Stimulated activated CD8-positive, alpha-beta memory T cell treated with anti-CD3 and anti-CD28 coated beads, Interleukin-7, amount 100 ng/mL, for 48 hours (primary cell): ENCODE results near the gene AMBRA1.

ENCODE experiments used
- DNase-seq, 2 donors: peaks; one replicate each; pipeline ENCODE4 v3.0.0-alpha.2; 2020; ENCODE audit warnings: low read depth in 1 of 2; ENCODE audit errors: extremely low read depth in 1 of 2

The AMBRA1 gene, protein sequence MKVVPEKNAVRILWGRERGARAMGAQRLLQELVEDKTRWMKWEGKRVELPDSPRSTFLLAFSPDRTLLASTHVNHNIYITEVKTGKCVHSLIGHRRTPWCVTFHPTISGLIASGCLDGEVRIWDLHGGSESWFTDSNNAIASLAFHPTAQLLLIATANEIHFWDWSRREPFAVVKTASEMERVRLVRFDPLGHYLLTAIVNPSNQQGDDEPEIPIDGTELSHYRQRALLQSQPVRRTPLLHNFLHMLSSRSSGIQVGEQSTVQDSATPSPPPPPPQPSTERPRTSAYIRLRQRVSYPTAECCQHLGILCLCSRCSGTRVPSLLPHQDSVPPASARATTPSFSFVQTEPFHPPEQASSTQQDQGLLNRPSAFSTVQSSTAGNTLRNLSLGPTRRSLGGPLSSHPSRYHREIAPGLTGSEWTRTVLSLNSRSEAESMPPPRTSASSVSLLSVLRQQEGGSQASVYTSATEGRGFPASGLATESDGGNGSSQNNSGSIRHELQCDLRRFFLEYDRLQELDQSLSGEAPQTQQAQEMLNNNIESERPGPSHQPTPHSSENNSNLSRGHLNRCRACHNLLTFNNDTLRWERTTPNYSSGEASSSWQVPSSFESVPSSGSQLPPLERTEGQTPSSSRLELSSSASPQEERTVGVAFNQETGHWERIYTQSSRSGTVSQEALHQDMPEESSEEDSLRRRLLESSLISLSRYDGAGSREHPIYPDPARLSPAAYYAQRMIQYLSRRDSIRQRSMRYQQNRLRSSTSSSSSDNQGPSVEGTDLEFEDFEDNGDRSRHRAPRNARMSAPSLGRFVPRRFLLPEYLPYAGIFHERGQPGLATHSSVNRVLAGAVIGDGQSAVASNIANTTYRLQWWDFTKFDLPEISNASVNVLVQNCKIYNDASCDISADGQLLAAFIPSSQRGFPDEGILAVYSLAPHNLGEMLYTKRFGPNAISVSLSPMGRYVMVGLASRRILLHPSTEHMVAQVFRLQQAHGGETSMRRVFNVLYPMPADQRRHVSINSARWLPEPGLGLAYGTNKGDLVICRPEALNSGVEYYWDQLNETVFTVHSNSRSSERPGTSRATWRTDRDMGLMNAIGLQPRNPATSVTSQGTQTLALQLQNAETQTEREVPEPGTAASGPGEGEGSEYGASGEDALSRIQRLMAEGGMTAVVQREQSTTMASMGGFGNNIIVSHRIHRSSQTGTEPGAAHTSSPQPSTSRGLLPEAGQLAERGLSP (N-terminal part only)

DNA sequence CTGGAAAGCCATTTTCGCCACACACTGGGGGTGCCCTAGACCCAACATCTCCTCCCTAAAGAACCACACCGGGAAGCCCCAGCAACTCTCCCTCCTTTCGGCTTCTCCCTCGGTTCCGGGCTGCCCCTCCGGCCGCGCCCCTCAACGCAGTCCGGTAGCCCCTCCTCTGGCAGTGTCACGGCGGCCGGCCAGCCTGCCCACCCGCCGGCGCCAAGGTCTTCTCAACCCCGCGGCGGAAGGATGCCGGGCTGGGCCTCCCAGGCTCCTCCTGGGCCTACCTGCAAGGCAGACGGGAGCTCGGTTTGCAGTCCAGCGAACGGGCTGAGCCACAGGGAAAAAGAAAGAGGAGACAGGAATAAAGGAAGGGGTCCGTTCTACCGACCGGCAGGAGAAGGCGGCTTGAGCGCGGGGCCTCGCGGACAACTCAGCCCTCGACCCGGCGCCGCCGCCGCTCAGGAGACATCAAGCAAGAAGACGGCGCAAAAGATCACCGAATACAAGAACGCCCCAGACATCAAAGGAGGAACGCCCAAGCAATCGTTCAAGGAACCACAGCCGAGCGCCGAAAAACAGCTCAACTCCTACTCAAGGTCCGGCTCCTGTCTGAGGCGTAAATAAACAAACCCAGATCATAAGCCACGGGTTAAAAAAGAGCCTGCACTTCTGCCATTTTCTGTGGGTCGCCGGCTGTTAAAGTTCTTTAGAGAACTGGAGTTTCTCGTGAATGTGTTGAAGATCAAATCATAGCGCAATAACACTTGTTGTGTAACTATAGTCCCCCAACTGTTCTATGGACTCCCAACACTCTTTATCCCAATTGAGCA is at the start of gene AMBRA1:
TSS of gene AMBRA1 (minus strand) at position 474 of the 824 bp plus-strand sequence. CDS start 45,643 bp downstream, outside the sequence.
- peak; percentile 47 to 76 for DNase-seq

DNA sequence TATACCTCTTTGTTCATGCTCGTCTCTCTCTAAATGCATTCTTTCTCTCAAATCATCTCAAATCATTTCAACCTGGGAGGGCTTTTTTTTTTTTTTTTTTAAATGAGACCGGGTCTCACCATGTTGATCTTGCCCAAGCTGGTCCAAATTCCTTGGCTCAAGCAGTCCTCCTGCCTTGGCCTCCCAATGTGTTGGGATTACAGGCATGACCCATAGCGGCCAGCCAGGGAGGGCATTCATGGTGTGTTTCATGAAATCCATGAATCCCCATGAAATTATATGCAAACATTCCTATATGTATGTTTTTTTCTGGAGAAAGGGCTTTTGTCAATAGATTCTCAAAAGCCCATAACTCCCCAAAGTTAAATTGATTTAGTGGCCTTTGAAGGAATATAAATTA is 49.7 kb upstream of the AMBRA1 start:
- no peak for DNase-seq

DNA sequence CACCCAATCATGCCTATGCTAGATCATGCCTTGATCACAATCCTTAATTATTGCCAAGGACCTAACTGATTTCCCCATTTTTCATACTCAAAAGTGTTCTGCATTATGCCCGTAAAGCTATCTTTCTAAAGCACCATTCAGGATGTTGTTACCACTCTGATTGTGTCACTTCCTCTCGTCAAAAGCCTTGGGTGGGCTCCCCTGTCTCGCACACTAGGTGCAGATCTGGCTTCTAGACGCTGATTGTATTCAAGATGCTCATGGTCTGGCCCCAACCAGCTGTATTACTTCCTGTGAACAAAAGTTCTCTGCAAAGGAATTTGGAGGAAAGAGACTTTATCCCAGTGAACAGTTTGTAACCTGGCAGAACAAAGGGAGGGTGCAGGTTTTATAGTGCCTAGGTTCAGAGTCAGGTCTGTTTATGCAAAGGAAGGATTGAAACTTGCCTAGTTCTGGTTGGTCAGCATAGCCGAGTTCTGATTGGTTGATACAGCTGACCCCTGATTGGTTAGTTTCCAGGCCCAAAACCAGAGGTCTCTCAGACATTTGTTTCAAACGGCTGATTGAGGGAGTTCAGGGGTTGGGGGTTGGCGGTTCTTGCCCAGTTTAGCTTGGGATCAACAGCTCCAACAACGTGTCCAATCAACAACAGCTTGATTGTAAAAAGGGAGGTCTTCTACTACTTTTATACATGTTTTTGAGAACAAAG is 49.0 kb upstream of the AMBRA1 start:
- DNase-seq = no peak

DNA sequence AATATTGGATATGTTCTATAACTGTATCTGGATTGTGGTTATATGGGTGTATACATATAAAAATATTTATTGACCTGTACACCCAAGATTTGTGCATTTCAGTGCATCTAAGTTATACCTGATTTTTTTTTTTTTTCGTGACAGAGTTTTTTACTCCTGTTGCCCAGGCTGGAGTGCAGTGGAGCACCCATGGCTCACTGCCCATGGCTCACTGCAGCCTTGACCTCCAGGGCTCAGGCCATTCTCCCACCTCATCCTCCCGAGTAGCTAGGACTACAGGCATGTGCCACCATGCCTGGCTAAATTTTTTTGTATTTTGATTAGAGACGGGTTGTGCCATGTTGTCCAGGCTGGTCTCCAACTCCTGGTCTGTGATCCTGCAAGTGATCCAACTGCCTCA is 47.8 kb upstream of the AMBRA1 start:
- DNase-seq = no peak

DNA sequence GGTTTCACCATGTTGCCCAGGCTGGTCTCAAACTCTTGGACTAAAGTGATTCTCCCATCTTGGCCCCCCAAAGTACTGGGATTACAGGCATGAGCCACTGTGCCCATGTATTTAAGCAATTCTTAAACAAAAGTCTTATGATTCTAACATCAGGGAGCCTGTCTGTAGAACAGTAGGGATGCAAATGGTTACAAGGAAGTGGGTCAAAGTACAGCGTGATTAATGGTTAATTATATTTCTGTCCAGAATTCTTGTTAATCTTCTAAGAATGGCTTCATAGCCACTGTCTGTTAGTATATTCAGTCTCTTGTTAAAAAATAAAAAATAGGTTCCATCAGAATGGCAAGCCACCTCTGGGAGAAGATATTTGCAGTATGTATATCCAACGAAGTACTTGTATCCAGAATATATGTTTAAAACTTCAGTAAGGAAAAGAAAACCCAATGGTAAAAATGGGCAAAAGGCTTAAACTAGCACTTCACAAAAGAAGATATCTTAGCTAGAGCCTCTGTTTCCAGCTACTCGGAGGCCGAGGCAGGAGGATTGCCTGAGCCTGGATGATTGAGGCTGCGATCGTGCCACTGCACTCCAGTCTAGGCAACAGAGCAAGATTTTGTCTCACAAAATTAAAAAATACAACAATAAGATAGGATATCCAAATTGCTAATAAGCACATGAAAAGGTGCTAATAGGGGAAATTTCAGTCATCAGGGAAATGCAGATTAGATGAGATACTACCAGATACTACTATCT is 46.4 kb upstream of the AMBRA1 start:
- no peak for DNase-seq

DNA sequence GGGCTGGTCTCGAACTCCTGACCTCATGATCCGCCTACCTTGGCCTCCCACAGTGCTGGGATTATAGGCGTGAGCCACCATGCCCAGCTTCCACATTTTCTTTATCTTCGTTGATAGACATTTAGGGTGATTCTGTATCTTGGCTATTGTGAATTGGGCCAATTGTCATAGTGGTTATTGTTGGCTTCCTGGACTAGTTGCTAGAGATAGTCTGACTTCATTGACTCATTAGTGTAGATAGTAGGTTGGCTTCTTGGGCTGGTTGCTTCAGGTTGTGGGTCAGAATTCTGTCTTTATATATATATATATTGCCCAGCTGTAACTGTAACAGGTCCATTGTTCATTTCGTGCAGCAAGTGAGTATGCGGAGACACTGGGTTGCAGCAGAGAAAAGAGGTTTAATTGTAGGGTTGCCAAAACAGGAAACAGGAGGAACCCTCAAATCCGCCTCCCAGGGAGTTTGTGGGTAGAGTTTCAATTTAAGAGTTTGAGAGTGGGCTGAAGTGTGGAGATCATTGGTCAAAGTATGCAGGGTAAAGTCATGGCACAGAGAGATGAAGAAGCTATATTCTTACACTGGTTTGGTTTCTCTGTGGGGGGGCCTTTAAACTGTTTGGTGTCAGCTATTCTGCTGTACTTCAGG is 45.5 kb upstream of the AMBRA1 start:
- DNase-seq = no peak

DNA sequence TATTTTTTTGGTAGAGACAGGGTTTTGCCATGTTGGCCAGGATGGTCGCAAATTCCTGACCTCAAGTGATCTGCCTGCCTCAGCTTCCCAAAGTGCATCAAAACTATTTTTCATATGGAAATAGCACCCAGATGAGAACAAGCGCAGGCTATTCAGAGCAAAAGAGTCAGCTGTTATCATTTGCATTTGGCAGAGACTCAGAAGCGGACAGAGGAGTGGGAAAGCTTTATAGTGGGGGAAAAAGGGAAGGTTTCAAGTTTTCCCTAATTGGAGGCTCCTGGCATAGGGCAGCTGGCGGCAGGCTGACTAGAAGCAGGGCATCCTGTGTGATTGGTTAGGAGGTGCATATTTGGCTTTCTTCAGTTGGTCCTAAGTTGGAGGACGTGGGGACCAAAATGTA is 43.7 kb upstream of the AMBRA1 start:
- DNase-seq = no peak

DNA sequence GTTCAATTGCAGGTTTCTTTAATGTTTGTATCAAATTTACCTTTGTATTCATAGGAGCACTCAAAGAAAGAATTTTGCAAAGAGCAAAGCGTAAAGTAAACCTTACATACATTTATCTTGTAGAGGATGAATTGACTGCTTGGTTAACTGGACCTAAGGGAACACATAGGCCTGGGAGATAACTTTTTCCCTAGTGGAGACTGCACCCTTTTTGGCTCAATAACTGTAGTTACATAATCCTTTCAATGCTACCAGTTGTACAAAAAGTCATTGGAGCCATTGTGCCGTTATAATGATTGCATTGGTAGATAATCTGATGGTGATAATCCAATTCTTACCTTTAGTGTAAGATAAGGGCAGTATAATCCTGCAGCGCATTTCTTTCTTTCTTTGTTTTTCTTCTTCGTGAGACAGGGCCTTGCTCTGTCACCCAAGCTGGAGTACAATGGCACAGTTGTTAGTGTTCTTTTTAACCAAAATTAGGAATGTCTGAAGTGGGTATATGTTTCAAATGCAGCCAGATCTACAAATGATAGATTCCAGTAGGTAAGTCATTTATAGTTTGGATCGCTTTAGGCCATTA is 41.8 kb upstream of the AMBRA1 start:
- DNase-seq = no peak

DNA sequence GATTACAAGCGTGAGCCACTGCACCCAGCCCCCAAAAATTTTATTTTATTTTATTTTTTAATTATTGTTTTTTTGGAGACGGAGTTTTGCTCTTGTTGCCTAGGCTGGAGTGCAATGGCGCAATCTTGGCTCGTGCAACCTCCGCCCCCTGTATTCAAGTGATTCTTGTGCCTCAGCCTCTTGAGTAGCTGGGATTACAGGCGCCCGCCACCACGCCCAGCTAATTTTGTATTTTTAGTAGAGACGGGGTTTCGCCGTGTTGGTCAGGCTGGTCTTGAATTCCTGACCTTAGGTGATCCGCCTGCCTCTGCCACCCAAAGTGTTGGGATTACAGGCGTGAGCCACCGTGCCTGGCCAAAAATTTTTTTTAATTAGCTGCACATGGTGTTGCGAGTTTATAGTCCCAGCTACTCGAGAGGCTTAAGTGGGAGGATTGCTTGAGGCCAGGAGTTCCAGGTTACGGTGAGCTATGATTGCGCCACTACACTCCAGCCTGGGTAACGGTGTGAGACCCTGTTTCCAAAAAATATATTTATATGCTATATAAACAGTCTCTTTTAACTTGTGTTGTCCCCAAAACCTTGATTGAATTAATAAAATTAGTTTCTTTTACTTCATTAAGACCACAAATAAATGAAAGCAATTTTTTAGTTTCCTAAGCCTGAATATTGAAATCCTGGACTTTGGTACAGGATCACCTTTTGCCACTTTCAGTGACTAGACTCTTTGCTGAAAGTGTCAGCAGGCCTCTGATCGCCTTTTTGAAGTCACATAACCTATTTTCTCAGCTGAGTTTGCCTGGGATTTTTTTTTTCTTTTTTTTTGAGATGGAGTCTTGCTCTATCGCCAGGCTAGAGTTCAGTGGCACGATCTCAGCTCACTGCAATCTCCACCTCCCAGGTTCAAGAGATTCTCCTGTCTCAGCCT is 39.7 kb upstream of the AMBRA1 start:
- DNase-seq = no peak

DNA sequence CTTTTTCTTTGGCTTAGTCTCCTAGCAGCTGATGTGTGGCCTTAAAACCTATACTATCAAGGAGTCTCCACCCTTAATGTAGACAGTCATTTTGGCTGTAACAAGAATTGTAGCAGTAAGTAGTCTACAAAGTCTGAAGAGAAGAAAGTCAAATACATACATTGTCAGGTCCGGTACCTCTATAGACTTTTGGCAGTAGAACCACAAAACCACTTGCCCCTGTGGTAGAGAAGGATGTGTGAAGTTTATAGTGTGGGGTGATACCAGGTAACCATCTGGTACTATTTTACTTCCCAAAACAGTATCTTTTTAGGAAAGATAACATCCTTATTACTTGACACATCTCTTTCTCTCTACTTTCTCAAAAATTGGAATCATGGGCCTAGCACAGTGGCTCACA is 38.7 kb upstream of the AMBRA1 start:
- DNase-seq = no peak

DNA sequence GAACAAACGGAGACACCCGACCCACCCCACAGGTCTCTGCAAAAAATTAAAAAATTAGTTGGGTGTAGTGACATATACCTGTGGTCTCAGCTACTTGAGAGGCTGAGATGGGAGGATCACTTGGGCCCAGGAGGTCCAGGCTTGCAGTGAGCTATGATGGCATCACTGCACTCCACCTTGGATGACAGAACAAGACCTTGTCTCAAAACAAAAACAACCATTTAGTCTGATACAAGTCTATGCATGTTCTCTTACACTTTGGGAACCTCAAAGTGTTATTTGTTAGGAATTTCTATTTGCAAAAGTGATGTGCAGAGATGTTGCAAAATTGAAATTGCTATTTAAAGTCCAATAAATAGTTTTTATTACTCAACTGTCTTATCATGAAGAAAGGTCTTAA is 37.9 kb upstream of the AMBRA1 start:
- DNase-seq = no peak

DNA sequence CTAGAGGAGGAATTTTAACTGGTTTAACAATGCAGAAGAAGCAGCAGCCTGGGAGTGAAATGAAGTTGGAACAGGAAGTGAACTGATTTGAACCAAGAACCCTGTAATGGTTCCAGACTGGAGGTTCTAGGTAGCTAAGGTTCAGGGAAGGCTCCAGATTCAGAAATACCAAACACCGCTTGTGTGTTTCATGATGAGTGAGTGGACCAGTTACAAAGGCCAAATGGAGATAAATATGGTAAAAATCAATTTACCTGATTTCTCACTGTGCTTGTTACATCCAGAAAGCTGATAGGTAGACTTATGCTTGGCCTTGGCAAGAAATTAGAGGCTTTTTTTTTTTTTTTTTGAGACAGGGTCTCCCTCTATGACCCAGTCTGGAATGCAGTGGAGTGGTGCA is 36.4 kb upstream of the AMBRA1 start:
- no peak for DNase-seq

DNA sequence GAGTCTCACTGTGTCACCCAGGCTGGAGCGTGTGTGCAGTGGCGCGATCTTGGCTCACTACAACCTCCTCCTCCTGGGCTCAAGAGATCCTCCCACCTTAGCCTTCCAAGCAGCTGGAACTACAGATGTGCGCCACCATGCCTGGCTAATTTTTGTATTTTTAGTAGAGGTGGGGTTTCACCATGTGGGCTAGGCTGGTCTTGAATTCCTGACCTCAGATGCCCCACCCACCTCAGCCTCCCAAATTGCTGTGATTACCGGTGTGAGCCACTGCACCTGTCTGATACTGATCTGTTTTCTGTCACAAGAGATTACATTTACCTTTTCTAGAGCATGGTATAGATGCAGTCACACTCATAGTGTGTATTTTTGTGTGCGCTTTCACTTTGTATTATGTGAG is 35.1 kb upstream of the AMBRA1 start:
- DNase-seq = no peak

DNA sequence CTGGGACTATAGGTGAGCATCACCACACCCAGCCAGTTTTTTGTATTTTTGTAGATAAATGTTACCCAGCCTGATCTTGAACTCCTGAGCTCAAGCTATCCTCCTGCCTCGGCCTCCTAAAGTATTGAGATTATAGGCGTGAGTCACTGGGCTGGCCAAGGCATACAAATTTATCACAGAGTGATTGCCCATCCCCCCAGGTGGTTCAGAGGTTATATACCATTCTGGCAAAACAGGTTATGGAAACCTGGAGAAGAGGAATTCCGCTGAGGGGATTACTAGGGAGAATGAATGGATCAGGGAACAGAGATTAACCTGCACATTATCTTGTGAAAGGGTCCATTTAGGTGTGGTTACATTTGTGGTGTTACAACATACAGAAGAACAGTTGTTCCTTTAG is 31.6 kb upstream of the AMBRA1 start:
- no peak for DNase-seq

DNA sequence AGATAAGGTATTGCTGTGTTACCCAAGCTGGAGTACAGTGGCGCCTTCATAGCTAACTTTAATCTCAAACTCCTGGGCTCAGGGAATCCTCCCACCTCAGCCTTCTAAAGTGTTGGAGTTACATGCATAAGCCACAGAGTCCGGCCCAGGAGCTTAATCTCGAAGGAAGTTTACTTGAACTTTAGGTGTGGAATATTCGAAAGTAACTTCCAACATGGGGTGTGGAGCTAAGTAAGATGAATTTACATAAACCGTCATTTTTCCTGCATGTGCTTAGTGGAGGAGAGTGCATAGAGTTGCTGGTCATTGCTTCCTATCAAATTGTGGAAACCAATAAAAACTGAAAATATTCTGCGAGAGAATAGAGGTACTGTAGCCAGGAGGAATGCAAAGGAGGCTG is 25.0 kb upstream of the AMBRA1 start:
- DNase-seq = no peak

DNA sequence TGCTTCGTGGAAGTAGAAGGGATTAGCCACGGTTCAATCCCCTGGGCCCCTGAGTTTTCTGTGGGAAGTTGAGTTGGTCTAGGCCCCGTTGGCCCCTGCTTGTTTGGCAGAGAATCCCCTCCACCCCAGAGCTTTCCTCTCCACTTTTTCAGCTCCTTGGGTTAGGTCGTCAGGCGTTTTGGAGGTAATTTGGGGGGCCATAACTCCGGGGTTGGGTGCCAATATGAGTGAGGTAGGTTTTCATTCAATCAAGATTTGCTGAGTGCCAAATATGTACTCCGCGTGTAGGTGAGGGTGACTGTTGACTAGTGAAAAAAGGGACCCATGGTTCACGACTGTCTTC is 24.1 kb upstream of the AMBRA1 start:
- DNase-seq = no peak
